Measurements from ENCODE around the gene MPDU1. TPM values are rescaled to one million over a fixed set of nuclear protein-coding genes. Genes with fewer than 3 reads are reported as not detected.
A peak's percentile ranks its signal among the peaks of the same experiment; 100 is the strongest.

Gene MPDU1
- polyA plus RNA-seq (2013, experiment 1 of 2; ENCODE audit: insufficient read length), result 68.9 TPM
- 68.8 TPM for polyA plus RNA-seq (2013, experiment 2 of 2; ENCODE audit: insufficient read length)

DNA sequence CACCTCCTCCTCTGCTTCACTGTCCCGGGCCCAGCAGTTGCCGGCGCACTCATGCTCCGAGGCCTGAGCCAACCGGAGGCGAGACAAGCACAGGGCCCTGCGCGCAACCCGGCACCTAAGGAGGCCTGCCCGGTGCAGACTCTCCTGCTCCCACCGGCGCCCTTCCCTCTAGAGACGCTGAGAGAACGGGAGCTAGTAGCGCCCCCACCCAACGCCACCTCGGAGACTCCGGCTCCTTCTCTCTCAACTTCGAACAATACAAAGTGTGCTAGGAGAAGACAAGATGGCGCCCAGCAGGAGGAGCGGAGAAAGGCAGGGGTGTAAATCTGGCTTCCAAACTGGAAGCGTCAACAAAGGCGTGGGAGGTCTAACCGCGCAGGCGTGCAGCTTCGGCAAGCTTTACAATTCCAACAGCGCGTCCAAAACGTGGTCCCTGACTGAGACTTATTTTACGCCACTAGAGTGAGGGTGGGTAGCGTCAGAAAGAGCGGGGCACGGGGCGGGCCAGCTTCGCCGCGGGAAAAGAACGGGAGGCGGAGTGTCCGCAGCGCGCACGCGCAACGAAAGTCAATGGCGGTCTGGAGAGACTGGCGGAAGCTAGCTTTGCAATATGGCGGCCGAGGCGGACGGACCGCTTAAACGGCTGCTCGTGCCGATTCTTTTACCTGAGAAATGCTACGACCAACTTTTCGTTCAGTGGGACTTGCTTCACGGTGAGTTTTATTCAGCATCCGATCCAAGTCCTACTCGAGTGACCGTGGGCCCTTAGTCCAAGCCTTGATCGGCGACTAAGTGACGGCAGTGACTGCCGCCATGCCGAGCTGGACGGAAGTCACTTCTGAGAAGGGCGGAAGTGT is at the start of gene MPDU1:
MPDU1 (plus strand) TSS at position 600 of the 857 bp plus-strand sequence; CDS start at position 611, 11 bp downstream.
- DNase-seq, result peak; percentile 98

DNA sequence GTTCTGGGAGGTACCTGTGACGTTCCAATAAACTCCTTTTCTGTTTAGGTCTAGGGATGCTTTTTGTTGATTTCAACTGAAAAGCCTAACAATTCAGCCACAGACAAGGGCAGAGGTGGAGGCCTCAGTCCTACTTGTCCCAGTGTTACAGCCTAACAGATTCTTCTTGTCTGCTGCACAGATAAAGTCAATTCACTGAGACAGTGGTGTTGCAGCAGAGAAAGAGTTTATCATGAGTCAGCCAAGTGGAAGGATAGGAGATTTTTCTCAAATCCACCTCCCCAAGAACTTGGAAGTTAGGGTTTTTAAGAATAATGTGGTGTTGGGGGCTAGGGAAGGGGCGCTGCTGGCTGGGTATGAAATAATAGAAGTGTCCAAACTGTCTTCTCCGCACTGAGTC is 45.6 kb upstream of the MPDU1 start:
- DNase-seq, result no peak

DNA sequence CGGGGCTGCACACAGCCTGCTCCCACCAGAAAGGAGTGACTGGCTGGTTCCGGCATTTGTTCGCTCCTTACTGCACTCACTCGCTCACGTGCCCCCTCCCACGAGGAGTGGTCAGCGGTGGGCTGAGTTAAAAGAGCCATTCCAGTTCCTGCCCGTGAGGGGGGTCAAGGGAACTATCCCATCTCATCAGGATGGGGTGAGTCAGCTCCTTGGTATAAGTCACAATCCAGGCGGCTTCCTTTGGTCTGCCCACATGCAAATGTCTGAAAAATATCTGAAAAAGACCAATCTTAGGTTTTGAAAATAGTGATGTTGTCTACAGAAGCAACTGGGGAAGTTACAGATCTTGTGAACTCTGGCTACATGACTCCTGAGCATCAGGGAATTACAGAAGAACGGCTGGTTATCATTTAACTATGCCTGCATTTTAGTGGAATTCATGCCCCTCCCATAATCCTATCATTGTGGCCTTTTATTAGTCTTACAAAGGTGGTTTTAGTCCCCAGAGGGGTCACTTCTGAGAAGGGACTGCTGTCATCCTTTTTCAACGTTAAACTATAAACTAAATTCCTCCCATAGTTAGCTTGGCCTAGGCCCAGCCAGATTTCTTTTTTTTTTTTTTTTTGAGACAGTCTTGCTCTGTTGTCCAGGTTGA is 44.6 kb upstream of the MPDU1 start:
- DNase-seq, result peak; percentile 16

DNA sequence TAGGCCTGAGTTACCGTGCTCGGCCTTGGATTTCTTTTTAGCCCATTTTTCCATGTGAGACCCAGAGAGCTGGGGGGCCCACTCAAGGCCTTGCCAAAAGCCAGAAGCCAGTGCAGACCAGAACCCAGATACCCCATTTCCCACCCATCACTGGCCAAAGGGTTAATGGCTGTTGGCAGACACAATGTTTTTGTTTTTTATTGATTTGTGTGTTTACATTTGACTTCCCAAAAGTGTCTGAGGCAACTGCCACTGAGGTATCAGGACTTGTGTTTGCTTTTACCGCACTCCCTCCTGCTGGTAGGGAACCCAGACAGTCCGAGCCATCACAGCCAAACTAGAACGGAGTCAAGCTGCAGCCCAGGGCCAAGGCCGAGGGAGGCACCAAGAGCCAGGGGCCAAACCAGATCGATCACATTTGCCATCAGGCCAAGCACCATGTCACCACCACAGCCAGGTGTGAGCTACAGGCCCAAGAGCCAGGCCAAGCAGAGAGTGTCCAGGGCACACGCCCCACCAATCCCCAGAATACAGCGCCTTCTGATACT is 42.5 kb upstream of the MPDU1 start:
- DNase-seq, result no peak

DNA sequence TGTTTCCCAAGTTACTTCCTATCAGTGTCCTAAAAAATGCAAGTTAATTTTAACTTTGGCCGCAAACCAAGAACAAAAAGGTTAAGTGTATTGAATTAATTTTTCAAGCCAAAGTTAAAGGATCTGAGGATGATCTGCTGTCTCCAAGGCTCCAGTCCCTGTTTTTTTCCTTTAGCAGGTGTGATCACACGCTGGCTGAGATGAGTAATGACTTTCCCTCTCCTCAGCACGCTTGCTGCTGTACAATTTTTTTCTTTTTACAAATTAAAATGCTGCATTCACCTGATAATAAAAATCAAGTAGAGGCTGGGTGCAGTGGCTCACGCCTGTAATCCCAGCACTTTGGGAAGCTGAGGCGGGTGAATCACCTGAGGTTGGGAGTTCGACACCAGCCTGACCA is 38.7 kb upstream of the MPDU1 start:
- DNase-seq, result no peak

DNA sequence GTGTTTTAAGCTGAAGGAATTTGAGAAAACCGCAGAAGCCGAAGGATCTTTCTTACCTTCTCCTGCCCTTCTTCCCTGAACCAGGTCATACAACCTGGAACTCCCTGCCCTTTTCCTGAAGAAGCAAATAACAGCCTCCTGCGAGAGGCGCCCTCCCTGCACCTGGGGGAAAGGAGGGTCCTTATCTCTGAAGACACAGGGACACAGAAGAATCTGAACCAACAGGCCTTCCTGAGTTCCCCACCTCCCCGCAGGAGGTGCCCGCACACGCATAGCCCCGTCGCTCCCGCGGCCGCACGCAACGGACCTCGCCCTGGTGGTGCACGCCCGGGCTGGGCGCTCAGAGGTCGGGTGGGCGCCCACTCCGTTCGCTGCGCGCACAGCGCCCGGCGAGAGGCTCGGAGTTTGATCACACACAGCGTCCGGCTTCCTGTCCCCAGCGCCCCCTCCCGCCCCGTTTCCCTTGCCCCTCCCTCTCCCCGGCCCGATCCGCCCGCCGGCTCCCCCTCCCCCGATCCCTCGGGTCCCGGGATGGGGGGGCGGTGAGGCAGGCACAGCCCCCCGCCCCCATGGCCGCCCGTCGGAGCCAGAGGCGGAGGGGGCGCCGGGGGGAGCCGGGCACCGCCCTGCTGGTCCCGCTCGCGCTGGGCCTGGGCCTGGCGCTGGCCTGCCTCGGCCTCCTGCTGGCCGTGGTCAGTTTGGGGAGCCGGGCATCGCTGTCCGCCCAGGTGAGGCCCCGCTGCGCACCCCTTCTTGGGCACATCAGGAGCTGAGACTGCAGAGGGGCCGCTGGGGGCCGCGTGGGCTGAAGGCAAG is 34.9 kb upstream of the MPDU1 start, which contains the start of gene TNFSF12:
TNFSF12 (plus strand) TSS at position 474 of the 816 bp plus-strand sequence; CDS start at position 570, 96 bp downstream.
- peak; percentile 29 for DNase-seq

DNA sequence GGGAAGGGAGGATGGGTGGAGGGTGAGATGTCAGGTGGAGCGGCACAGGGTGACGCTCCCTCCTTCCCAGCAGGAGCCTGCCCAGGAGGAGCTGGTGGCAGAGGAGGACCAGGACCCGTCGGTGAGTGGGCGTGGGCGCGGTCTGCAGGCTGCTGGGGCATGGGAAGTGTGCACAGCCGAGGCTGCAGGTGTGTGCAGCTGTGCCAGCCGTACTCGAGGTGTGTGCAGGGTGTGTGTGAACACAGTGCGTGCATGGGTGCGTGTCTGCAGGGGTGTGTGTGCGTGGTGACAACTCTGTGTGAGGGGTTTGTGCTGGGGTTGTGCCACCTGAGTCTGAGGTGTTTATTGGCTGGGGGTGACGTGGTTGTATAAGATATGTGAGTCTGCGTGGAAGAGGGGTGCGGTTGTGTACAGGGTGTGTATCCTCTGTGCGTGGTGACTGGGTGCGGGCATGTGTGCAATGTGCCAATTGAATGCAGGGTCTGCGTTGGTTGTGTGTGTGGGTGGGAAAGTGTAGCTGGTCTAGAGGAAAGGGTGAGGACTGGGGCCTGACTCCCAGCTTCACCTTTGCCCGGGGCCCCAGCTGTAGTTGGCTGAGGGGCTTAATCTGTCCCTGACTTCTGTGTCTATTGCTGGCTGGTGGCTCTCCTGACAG is 34.1 kb upstream of the MPDU1 start:
- no peak for DNase-seq

DNA sequence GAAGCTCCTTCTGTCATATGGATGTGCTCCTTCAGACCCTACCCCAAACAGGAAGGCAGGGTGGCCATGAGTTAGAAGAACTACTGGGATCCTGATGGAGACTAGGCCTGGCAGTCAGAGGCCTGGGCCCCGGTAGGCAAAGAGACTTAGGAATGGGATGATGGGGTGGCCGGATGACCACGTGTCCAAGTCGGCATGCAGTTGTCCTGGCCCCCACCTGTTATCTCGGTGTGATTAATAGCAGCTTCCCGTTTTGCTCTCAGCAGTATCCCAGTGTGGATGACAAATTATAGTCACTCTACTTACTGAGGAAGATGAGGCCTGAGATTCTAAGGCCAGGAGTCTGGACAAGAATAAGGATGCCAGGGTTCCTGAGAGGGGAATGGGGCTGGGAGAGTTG is 33.3 kb upstream of the MPDU1 start:
- no peak for DNase-seq

DNA sequence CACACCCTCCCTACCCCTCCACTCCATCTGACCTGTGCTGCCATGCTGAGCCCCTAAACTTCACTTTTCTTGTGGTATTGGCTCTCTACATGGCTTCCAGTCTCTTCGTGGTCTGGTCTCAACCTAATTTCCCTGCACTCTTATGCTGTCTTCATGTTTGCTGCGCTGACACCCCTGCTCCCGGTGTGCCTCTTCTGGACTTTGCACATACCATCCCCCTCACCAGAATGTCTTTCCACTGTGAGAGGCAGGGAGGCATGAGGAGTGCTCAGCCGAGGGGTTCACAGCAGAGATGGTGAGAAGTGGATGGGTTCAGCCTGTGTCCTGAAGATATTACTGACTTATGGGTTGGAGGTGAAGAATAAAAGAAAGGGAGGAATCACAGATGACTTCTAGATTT is 32.3 kb upstream of the MPDU1 start:
- DNase-seq, result no peak

DNA sequence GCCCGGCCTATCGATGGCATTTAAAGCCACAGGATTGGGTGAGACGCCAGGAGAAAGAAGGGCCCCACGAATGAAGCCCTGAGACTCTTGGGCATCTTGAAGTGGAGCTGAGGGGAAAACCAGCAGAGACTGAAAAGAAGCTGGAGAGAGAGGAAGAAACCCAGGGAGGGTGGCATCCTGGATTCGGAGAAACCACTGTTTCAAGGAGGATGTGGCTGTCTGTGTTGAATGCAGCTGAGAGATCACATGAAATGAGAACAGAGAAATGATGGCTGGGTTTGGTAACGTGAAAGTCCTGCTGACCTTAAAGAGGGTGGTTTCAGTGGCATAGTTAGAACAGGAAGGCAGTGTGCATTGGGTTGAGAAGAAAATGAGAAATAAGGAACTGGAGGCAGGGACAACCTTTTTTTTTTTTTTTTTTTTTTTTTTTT is 31.0 kb upstream of the MPDU1 start:
- no peak for DNase-seq

DNA sequence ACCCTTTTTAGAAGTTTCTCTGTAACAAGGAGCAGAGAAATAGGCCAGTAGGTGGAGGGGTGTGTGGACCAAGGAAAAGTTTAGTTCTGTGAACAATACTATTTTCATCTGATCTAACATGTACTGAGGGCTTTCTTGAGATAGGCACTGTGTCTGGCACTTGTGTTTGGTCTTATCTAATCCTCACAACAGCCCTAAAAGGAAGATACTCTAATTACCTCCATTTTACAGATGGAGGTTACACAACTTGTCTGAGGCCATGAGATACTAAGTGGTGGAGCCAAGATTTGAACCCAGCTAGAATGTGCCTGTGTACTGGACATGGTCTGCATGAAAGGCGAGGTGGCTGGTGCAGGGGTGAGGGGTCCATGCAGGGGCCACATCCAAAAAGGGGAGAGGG is 30.3 kb upstream of the MPDU1 start:
- DNase-seq, result no peak

DNA sequence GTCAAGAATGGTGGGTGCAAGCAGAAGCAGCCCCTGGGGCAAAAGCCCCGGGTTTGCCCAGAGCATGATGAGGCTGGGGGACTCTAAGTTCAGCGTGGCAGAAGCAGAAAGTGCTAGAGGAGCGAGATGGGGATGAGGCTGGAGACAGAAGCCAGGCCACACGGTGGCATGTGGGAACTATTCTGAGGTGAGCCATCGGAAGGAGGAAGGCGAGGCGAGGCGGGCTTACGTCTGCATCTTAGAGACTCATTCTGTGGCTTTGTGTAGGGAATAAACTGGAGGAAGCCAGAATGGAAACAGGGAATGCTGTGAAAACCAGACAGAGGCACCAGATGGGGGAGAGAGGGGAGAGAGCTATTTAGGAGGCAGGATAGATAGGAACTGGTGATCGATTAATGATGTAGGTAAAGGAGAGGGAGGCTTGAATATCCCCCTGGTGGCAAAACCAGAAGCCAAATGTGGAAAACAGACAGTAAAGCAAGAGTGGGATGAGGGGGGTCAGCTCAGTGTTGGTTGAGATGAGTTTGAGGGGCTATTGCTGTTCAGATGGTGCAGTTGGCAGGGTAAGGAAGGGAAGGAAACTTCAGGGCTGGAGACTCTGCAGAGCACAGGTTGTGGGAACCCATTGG is 28.2 kb upstream of the MPDU1 start:
- DNase-seq, result no peak

DNA sequence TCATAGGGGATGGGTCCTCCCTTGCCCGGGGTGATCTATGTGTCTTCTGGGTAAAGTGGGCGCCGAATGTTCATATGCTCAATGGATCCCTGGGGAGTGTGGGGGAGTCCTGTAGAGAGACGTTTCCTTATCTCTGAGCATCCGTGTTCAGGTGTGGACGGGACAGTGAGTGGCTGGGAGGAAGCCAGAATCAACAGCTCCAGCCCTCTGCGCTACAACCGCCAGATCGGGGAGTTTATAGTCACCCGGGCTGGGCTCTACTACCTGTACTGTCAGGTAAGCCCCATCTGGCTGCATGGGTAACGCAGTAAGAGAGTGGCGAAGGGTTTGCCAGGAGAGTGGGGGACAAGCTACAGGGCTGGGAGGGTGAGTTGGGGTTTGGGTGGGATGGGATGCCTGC is 27.0 kb upstream of the MPDU1 start:
- DNase-seq, result no peak

DNA sequence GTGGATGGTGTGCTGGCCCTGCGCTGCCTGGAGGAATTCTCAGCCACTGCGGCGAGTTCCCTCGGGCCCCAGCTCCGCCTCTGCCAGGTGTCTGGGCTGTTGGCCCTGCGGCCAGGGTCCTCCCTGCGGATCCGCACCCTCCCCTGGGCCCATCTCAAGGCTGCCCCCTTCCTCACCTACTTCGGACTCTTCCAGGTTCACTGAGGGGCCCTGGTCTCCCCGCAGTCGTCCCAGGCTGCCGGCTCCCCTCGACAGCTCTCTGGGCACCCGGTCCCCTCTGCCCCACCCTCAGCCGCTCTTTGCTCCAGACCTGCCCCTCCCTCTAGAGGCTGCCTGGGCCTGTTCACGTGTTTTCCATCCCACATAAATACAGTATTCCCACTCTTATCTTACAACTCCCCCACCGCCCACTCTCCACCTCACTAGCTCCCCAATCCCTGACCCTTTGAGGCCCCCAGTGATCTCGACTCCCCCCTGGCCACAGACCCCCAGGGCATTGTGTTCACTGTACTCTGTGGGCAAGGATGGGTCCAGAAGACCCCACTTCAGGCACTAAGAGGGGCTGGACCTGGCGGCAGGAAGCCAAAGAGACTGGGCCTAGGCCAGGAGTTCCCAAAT is 26.4 kb upstream of the MPDU1 start:
- DNase-seq, result no peak

DNA sequence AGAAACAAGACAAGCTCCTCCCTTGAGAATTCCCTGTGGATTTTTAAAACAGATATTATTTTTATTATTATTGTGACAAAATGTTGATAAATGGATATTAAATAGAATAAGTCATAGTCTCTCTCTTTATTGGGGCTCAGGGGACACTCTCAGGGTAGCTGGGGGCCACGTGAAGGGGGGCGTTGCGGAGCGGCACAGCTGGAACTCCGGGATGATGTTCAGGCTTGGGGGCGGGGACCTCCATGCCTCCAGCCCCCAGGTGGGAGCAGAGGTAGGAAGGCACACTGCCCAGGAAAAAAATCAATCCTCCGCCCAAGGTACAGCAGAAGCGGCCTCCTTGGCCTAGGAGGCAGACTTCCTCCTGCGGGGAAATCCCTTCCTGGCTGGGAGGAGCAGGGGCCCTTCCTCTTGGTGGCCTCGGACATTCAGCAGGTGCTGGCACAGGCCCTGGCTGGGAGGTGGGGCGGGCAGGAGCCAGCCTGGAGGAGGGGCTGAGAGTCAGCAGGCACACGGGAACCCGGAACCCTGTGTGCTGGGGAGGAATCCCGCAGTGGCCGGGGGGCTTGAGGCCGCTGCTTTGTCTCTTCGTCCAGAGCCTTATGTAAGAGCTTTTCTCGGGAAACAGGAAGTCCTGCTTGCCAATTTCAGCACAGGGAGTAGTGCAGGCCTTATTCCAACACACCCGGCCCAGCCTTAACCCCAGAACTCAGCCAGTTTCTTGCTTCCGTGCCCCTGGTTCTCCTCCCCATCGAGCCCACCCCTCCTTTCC is 25.7 kb upstream of the MPDU1 start:
- no peak for DNase-seq

DNA sequence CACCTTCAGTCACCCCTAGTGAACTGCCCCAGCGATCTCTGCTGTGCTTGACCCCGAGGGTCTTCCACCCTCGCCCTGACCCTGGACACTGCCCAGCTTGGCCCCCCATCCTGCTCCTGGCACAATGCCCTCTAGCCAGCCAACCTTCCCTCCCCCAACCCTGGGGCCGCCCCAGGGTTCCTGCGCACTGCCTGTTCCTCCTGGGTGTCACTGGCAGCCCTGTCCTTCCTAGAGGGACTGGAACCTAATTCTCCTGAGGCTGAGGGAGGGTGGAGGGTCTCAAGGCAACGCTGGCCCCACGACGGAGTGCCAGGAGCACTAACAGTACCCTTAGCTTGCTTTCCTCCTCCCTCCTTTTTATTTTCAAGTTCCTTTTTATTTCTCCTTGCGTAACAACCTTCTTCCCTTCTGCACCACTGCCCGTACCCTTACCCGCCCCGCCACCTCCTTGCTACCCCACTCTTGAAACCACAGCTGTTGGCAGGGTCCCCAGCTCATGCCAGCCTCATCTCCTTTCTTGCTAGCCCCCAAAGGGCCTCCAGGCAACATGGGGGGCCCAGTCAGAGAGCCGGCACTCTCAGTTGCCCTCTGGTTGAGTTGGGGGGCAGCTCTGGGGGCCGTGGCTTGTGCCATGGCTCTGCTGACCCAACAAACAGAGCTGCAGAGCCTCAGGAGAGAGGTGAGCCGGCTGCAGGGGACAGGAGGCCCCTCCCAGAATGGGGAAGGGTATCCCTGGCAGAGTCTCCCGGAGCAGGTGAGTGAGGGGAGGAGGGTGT is 24.9 kb upstream of the MPDU1 start, which contains the start of gene TNFSF13:
TNFSF13 (plus strand) TSS at position 207 of the 776 bp plus-strand sequence; CDS start at position 497, 290 bp downstream.
- DNase-seq, result no peak

DNA sequence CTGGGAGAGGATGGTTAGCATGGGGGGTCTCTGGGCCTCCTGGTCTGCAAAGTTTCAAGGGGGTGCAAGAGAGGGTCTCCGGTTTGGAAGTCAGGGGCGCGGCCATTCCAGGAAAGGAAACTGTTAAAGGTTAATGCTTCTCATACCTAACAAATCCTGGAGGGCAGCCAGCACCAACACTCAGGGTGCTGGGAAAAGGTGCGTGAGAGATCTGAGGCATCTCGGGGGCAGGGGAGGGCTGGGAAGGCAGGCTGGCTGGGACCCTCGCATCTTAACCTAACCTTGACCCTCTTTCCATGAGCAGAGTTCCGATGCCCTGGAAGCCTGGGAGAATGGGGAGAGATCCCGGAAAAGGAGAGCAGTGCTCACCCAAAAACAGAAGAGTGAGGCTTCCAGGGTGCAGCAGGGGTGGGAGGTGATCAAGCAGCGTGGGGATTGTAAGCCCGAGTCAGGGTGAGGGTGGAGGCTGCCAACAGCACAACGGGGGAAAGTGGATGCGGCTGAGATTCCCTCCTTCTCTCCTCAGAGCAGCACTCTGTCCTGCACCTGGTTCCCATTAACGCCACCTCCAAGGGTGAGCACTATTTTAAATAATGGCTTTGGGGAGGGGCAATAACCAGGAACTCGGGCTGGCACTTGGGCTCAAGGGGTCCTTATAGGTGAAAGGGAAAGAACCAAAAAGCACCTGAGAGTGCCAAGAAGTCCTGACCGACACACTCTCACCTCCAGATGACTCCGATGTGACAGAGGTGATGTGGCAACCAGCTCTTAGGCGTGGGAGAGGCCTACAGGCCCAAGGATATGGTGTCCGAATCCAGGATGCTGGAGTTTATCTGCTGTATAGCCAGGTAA is 24.1 kb upstream of the MPDU1 start:
- no peak for DNase-seq

All from fibroblast of skin of abdomen (primary cell).